NCI-H524 treated with DMSO at 0.1 percent for 48 hours (cell line): ENCODE measurements around the gene BCL2L11.

ENCODE experiments used
- DNase-seq: peaks from one replicate; lab custom pipeline; 2025; lab: John Stamatoyannopoulos, UW

Gene BCL2L11

DNA sequence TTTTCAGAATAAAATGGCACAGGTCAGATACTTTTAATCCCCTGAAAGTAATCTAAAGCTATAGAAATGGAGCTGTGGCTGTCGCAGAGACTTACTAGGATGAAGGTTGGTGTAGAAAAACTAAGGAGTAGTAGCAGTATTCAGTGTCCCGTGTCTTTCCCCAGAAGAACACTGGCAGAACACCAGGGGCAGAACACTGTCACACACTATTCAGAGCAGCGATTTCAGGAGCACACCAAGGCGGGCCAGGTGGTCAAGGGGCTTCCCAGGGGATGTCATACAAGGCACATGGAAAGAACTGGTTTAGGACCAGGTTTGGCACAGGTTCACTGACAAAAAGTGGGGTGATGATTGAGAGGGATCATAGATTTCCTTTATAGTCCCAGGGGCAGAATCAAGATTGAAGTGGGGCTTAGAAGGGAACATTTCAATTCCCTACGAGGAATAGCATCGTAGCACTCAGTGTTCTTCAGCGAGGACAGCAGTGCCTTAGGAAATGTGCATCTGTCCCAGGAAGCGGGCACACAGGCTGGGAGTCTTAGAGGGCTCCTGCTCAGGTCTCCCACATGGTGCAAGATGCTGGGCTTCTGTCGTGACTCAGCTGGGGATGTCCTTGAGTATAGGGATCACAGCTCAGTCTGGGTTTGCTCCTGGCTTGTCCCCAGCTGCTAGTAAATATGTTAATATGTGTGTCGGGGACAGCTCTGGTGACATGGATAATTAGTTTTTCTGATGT, 22.6 kb downstream of the BCL2L11 start:
- peak; percentile 38 for DNase-seq

DNA sequence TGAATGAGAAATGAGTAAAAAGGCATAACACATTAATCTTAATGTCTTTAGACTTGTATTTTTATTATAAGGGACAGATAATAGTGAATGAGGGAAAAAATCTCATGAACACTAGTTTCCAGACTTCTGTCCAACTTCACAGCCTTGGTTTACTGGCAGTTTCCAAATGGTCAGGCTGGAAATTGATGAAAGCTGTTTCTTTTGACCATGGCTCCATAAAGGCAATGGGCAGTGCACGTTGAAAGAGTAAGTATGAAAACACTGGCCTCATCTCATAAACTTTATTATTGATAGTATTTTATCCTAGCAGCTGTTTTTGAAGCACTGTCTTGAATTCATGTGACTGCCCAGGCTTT, 23.1 kb downstream of the BCL2L11 start:
- no peak for DNase-seq

DNA sequence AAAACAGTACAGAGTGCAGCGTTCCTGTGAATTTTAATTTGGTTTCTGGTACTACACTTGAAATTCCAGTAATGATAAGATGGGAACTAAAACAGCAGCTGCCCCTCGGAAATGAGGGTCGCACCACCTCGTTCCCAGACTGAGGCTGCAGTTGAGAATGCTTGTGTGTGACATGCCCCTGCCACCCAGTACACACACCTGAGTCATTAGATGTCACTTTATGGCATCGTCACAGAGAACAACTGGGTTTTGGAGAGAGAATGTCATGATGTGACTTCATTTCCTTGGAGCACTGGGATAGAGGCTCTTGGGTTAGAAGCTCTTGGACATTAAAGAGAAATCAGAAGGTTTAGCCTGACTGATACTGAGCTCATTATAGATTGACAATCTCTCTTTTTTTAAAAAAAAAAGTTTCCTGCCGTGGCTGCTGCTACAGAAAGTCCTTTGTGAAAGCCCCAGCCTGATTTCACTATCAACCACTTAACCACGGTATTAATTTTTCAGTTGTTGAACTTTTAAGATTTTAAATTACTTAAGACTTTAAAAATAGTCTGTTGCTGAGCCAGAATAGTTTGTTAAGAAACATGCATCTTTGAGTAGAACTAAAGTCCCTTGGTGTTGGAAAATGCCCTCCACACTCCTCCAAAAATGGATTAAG, 24.5 kb downstream of the BCL2L11 start:
- DNase-seq: no peak

DNA sequence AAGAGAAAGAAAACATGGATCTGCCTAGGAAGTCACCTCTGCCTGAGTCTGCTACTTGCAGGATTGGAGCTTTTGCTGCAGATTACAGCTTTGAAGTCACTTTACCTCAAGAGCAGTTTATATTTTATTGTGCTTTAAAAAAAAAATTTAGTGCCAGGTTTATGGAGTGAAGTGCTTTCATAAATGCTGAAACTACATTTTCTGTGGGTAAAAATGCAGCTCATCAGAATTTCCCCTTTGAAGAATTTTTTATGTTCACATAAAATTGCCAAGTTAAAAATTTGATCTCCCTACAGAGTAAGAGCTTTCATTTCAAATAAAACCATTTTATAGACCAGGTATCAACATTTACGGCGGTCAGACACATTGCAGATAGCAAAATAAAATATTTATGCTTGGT, 25.2 kb downstream of the BCL2L11 start:
- no peak for DNase-seq

DNA sequence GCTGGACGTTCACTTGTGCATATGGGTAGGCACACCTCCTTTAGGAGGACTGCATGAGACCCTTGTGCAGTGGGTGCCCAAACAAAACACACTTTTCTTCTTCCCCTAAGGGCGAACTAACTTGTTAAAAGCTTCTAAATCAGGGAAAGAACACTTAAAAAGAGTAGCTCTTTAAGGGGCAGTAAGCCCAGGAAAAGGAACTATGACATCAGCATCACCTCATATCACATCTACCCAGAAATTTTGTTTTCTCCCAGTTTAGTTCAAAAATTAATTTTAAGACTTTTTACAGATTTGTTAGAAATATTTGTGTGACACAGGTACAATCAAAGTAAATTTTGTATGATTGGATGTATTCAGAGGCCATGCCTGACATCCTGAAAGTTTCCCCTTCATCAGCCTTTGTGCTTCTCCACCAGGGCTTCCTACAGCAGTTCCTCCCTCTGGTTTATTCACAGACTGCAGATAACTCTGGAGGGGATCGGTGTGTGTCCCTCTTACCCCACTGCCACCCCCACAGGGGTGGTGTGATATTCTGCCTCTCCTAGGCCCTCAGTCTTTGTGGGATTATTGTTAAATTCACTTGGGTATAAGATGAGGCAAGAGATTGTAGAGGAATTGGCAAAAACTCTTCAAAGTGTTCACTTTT, 27.6 kb downstream of the BCL2L11 start:
- DNase-seq: no peak

DNA sequence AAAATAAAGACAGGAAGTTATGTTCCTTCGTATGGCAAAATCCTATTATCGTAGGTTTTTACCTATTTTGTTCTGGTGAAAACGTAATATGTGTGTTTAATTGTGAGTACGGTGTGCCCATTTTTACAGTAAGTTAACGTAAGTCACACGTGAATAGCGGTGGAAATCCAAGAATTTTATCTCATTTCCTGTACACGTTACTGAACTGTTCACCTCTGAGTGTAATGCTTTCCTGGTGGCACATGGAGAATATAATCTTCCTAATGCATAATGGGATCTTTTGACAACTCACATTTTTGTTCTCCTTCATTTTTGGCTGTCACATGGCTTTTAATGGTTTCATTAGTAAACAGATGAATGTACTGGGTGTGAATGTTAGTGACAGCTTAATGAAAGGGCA, 28.2 kb downstream of the BCL2L11 start:
- no peak for DNase-seq

DNA sequence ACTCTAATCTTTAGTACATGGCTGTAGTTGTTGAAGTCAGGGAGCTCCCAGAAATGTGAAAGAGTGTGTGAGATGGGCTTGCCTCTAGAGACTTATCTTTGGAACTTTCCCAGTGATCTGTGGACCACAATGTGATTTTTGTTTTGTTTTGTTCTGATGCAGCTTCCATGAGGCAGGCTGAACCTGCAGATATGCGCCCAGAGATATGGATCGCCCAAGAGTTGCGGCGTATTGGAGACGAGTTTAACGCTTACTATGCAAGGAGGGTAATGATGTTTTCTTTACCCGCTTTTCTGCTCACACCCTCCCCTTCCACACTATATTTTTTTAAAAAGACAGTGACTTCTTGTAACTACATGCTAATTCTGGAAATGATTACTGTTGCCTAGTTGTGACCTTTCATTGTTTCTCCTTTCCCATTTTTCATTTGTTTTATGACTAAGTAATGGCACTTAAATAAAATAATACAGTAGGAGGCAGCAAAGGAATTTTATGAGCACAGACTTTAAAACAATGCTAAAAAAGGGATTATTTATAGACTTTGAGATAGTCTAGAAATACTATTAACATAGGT, 29.3 kb downstream of the BCL2L11 start:
- DNase-seq: no peak

DNA sequence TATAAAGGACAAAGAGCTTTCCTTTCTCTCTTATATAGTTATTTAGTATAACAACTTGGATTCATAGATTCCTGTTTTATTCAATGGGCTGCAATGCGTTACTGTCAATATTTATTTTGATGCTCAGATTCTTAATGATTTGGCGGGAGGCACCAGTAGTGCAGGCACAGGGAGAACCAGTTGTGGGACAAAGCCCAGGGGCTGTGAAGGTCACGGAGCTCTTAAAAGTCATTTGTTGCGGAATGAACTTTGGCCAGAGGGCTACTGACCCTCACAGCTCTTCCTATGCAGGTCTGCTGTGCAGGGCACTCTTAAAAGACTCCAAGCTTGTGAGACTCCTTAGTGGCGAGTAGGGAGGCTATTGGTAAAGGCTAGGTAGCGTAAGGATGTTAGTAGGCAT, 34.0 kb downstream of the BCL2L11 start:
- no peak for DNase-seq

DNA sequence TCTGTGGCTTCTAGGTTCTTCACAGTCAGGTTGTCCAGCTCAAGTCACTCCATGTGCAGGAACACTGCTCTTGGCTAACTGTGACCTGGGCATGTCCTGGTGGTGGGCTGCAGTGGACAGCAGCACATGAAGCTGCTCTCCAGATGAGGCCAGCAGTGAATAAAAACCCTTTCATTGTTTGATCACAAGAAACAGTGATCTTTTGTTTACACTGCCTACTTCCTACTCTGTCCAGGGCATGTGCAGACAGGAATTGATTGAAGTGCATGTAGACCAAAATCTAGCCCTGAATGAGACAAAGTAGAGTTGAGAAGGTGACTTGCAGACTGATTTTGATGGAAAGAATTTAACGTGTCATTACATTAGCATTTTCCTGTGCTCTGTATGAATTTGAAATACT, 34.9 kb downstream of the BCL2L11 start:
- DNase-seq: no peak

DNA sequence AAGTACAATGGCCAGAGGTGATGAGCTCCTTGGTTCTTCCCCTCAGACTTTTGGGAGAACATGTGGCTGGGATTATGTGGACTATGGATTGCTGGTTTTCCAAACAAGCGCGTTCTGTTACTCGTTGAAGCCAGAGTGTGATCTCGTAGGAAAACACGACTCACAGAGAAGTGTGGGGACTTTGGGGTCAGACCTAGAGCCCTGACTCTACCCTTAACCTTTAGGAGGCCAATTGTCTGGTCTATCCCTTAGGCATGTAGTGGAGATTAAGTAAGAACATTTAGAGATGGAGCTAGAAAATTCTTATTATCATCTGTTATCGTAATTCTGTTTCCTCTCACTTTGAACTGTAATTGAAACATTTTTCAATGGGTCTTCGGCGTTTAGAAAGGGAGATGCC, 35.8 kb downstream of the BCL2L11 start:
- no peak for DNase-seq

DNA sequence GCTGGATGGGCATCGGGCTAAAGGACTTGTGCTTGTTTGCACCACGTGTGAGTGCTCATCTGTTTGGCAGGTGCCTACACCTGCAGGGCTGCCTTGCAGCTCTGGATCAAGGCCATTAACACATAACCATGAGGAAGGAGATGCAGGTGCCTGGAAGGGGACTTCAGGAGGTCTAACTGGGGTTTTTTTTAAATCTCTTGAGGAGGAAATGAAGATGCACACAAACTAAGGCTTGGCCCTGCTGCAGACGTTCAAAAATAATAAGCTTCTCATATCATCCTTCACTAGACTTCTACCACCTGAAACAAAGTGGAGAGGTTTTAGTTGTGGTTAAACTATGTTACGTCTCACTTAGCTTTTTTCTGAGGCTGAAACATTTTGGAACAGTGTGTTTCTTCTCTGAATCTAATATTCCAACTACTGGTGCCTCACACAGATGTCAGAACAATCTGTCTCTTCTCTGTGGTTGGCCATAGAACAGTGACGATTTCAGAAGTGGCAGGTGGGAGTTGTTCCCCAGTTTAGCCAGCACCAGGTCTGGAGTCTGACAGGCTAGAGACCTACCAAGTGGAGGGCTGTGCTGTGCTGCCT, 36.5 kb downstream of the BCL2L11 start:
- no peak for DNase-seq

DNA sequence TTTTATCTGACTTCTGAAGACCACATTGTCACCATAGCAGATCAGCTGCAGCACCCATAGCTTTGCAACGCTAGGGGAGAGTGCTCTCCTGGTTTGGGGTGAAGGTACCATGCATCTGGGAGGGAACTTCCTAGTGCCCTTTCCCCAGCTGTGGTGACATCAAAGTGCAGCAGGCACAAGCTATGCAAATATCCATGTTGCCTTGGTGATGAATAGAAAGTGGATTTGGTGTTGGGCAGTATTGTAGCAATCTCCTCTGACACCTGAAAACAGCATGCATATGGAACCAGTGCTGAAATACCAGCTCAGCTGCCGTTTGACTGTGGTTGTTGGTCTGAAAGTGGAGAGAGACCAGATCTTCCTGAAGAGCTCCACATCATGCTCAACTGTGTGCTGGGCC, 37.1 kb downstream of the BCL2L11 start:
- no peak for DNase-seq

DNA sequence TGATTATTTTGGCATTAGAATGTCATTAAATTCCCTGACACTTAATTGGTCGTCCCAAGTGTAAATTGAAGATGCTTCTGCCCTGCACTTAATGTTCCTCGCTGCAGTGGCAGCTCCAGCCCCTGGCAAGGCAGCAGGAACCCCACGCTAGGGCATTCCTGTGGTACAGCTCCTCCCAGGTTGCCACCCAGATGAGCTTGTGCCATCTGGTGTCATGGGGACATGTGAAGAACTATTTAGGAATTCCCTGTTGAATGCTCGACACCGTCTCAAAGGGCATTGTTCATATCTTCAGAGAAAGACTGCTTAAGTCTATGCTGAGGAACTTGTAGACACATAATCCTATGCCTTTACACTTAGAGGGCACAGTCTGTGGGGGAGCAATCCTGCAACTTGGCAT, 38.9 kb downstream of the BCL2L11 start:
- DNase-seq: no peak

DNA sequence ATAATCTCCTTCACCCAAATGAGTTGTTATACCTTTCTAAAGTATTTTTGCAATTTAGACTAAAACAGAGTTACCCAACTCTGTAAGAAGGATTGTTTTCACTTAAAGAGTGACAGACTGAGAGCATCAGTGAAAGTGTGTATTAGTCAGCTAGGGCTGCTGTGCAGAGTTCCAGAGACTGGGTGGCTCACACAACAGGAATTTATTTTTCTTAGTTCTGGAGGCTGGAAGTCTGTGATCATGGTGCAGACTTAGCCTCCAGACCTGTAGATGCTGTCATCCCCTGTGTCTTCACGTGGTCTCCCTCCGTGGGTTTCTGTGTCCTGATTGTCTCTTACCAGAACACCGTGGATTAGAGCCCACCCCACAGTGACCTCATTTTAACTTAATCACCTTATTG, 40.0 kb downstream of the BCL2L11 start:
- DNase-seq: no peak

DNA sequence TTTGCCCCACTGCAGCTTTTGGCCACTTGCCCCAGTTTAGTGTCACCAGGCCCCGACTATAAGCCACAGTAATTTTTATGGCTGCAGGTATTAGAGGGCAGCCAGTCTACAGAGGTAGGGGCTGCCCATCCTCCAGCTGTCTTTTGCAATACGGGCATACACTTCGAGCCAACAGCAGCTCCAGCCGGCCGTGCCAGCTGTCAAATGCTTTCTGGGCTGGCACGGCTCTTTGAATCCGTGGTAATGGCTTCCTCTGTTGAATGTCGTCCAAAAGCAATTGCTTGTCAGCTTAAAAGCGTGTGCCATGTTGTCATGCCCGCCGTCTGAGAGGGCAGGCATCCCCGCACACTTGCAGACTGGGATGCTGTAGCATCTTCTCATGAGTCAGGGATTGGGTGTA, 41.3 kb downstream of the BCL2L11 start:
- peak; percentile 20 for DNase-seq

DNA sequence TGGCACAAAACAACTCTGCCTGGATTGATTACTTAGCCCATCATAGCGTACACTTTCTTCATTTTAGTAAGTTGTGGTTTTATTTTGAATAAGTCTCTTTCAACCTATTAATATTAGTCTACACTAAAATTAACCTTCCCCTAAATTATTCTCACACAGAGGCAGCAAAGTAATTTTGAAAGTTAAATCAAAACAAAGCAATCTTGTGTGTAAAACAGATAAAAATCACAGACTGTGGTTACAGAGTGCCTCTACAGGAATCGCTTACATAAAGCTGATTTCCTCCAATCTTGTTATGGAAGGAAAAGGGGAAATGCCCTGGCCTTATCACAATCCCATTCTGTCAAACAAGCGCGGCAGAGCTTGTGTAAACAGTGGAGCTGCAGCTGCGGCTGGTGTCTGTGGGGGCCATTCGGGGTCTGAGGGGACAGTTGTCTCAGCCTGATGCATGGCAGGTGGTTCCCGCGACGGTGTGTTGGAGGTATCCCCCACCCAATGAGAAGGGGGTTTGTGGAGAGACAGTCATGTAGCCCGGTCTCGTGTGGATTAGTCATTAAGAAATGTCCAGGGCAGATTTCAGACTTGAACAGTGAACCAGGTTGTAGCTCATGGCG, 42.1 kb downstream of the BCL2L11 start:
- no peak for DNase-seq

DNA sequence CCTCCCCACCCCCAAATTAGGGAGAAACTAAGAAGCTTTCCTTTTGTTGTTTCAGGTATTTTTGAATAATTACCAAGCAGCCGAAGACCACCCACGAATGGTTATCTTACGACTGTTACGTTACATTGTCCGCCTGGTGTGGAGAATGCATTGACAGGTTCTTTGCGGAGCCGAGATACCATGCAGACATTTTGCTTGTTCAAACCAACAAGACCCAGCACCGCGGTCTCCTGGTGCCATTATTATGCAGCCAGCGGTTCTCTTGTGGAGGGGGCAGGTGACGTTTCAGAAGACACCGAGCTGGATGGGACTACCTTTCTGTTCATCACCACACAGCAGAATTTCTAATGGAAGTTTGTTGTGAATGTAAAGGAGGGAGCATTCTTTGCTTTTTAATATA, 43.4 kb downstream of the BCL2L11 start:
- no peak for DNase-seq

DNA sequence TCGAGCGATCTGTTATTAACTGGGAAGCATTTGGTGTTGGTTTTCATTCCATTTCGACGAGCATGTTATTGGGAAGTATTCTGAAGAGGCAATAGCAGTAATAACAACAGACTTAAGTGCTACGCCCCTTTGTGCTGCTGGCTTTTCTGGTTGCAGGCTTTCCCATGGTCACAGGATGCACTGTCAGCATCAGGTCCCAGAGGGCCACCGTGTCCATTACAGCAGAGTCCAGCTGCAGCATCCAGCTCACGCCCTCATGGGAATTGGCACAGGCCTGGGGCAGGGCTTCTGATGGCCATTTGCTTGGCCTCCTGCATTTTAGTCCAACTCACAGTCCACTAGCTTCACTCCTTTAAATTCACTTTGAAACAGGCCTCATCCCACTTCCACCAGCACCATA, 44.4 kb downstream of the BCL2L11 start:
- no peak for DNase-seq

DNA sequence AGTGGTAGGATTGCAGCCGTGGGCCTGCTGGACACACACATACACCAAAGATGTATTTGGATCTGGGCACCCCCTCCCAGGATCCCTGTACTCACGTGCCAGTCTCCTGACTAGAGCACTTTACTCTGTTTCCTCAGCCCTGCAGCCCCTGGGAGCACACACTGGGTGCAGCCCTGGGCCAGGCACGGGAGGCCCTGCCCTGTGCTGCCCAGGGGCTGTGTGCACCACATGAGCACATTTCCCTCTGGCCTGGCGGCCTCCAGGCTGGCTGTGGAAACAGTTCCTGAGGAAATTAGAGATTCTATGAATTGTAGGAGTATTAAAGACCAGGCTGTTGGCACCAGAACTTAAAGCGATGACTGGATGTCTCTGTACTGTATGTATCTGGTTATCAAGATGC, 45.4 kb downstream of the BCL2L11 start:
- DNase-seq: no peak

DNA sequence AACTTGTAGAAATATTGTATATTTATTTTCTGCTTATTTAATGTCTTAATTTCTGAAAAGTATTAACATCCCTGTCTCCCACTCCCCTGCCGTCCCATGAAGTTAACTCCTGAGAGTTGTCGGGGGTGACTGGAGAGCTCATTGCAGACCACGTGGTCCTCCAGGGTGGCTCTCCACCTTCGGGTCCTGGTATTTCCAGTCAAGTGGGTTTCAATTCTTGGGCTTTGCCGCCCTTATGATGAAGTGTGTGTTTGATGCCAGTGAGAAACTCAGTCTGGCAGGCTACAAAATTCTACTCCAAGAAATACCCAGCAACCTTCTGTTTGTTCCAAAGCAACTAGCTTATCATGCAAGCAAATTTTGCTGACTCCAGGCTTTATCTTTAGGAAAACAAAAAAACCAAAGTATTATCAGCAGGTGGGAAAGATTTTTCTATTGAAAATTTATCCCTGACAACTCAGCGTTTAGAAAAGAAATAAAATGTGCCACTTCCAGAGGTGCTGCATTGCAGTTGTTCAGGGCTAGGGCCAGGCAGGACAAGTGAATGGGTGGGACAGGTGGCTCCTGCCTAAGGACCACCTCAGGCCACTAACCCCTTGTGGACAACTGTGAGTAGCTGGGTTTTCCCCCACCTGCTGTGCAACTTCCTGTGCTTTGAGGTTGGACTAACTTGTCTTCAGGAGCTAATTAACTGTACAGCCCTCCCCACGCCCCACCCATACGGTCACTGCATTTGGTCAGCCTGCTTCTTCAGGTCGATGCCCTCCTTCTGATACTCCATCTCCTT, 46.6 kb downstream of the BCL2L11 start:
- DNase-seq: no peak

DNA sequence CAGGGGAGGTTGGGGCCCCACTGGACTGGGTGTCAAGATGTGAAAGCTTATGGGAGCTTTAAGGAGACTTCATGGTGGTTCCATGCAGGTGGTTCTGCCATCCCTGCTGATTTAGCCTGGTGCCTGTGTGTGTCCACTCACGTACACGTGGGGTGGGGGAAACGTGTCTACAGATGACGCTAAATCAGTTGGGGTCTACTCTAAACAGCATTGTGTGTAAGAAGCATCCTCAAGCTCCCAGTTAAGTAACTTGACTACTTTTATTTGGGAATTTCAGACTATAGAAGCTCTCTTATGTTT, 47.1 kb downstream of the BCL2L11 start:
- DNase-seq: no peak
